Body of pancreas (tissue), 4 donors: Measurements from ENCODE around the gene HAPLN3. TPM values are rescaled to one million over a fixed set of nuclear protein-coding genes. Genes with fewer than 3 reads are reported as not detected.

Experiments used
- ATAC-seq: fragments of 150-250 bp; one replicate; pipeline ENCODE4 v1.9.1; 2016
- DNase-seq, 4 donors: peaks; one replicate each; pipeline ENCODE4 v3.0.0-alpha.2; 2019
- H3K27ac ChIP-seq, 4 donors: fragments of 200-600 bp; sonication (generic); 1 replicate in 3 of 4; 2 replicates in 1 of 4; pipeline versions ENCODE4 v1.5.1 to v1.6.1; 2016 to 2019; ENCODE audit warnings: mild to moderate bottlenecking in 1 of 4, mixed read lengths in 1 of 4, moderate library complexity in 1 of 4
- H3K27me3 ChIP-seq, 2 donors: fragments of 200-600 bp; sonication (generic); one replicate each; pipeline ENCODE4 v1.6.0; 2016; ENCODE audit warnings: mild to moderate bottlenecking in 1 of 2
- H3K36me3 ChIP-seq, 2 donors: fragments of 200-600 bp; sonication (generic); replicated peaks in 1 of 2; 2 replicates each; pipeline ENCODE4 v1.5.1; 2016; ENCODE audit warnings: low read depth in 2 of 2; ENCODE audit not compliant: insufficient read depth in 1 of 2
- H3K4me1 ChIP-seq: fragments of 200-600 bp; sonication (generic); one replicate; pipeline ENCODE4 v1.6.0; 2016
- H3K4me3 ChIP-seq, 2 donors: fragments of 200-600 bp; sonication (generic); 1 replicate in 1 of 2; 2 replicates in 1 of 2; pipeline ENCODE4 v1.5.1; 2016 to 2019
- H3K9me3 ChIP-seq, 3 donors: fragments of 200-600 bp; sonication (generic); 1 replicate in 2 of 3; 2 replicates in 1 of 3; pipeline ENCODE4 v1.5.1; 2016
- CTCF ChIP-seq, 7 experiments: fragments of 450-650 bp in 4 of 7; fragments of 200-600 bp in 3 of 7; sonication (generic) in 3 of 7; IDR thresholded peaks; one replicate each; pipeline ENCODE4 v1.5.1; 2016 to 2019; ENCODE audit warnings: antibody characterized with exemption in 7 of 7
- POLR2A ChIP-seq, 3 donors: fragments of 450-650 bp; IDR thresholded peaks; one replicate each; pipeline ENCODE4 v1.6.1; 2016; ENCODE audit warnings: antibody characterized with exemption in 3 of 3, mild to moderate bottlenecking in 2 of 3
- WGBS, 2 donors: methylation state at CpG; one replicate each; pipeline ENCODE4 v1.1.5; 2017; 5-methylcytosine and 5-hydroxymethylcytosine counted together
- intact Hi-C: fragments of 100-400 bp; cut with DNase I; formaldehyde crosslinking; loops from one replicate; pipeline ENCODE4 v1.15.1; 2023
- total RNA-seq, 2 donors: library from RNA; depleted of rRNA; stranded (reverse); fragments of >200 nt; gene quantifications; one replicate each; pipeline ENCODE4 v1.1.0, GENCODE V29; 2016

HAPLN3 gene
- total RNA-seq, 2 donors from 2014 or later = 1.0 to 8.9 TPM

GRCh38 chr15:88913017-88913849 is 17.9 kb upstream of the HAPLN3 start, which contains the start of gene MFGE8:
Gene MFGE8 (minus strand): TSS chr15:88913379. CDS start chr15:88913319, 60 bp downstream.
- Histone ChIP-seq H3K36me3 (no peaks in the 10 kb centered on the region), H3K9me3 (no peaks in the 10 kb centered on the region), H3K27me3 (no peaks in the 10 kb centered on the region), H3K4me3 (peak within 1 kb of the TSS in 1 of 2 donors; percentile 40), H3K27ac (peak within 1 kb of the TSS in 2 of 4 donors; percentile 9 to 27), H3K4me1 (peaks cover 15% of the 10 kb centered on the region)
- TF ChIP-seq CTCF (IDR thresholded peaks at IDR 0.05) (no peak), POLR2A (IDR thresholded peaks at IDR 0.05) (peak in 2 of 3 donors; percentile 17 to 45)
- DNase-seq (peak; percentile 48 to 67 (median 54)), ATAC-seq (peak; percentile 72)
- WGBS, 2 donors = 1% methylated on average over 25 to 65 of the region's 67 CpGs
- intact Hi-C loops = no loop called here

GRCh38 chr15:88912500-88912921 is 17.2 kb upstream of the HAPLN3 start:
- intact Hi-C loops = no loop called here
- Histone ChIP-seq H3K9me3 (no peaks in the 10 kb centered on the region), H3K4me1 (peaks cover 15% of the 10 kb centered on the region), H3K36me3 (no peaks in the 10 kb centered on the region), H3K4me3 (peak overlapping the region in 1 of 2 donors; percentile 40), H3K27ac (peak overlapping the region in 2 of 4 donors; percentile 9 to 27), H3K27me3 (no peaks in the 10 kb centered on the region)
- 14% methylated on average over 20 of the region's 20 CpGs; no CpG with 5 or more reads in 1 of the 2 donors for WGBS, 2 donors
- ATAC-seq (no peak), DNase-seq (no peak)
- TF ChIP-seq CTCF (IDR thresholded peaks at IDR 0.05) = no peak

- 67 to 72% methylated on average over 5 of the region's 5 CpGs for WGBS, 2 donors
- intact Hi-C loops = no loop called here
- no peak for TF ChIP-seq POLR2A (IDR thresholded peaks at IDR 0.05)
- TF ChIP-seq CTCF (IDR thresholded peaks at IDR 0.05) = no peak
- no peaks in the 10 kb centered on the region for H3K9me3 ChIP-seq
- peaks cover 15% of the 10 kb centered on the region for H3K4me1 ChIP-seq
- ATAC-seq (no peak), DNase-seq (no peak)
- H3K27ac ChIP-seq = no peak overlapping the region
- no peaks in the 10 kb centered on the region for H3K36me3 ChIP-seq
- no peak overlapping the region for H3K4me3 ChIP-seq
- H3K27me3 ChIP-seq = no peaks in the 10 kb centered on the region
Measured at GRCh38 chr15:88911766-88912118, 16.4 kb upstream of the HAPLN3 start.

GRCh38 chr15:88909956-88910831 is 14.8 kb upstream of the HAPLN3 start:
- peak in 1 of 4 donors; percentile 22 for DNase-seq
- no peaks in the 10 kb centered on the region for H3K36me3 ChIP-seq
- no peaks in the 10 kb centered on the region for H3K27me3 ChIP-seq
- TF ChIP-seq CTCF (IDR thresholded peaks at IDR 0.05) = no peak
- no peak for TF ChIP-seq POLR2A (IDR thresholded peaks at IDR 0.05)
- intact Hi-C loops = loop anchor here (10.0 kb wide), 2 partner anchors 105 to 265 kb away; no protein-coding TSS in a partner anchor
- no peak for ATAC-seq
- H3K27ac ChIP-seq = no peak overlapping the region
- 78 to 81% methylated on average over 11 to 12 of the region's 12 CpGs for WGBS, 2 donors
- no peaks in the 10 kb centered on the region for H3K9me3 ChIP-seq
- H3K4me1 ChIP-seq = peaks cover 15% of the 10 kb centered on the region
- no peak overlapping the region for H3K4me3 ChIP-seq
